HG03469 (cell line): ENCODE results near the gene GLI2.

ENCODE experiments used
- ATAC-seq: cut with Tn5 transposase; IDR thresholded peaks from one replicate; pipeline ENCODE4 v1.9.1; 2021; ENCODE audit warnings: mild to moderate bottlenecking, moderate library complexity, moderate number of reproducible peaks; ENCODE audit not compliant: unreplicated experiment

GLI2 gene

GRCh38 chr2:120783969-120784372, 48.3 kb downstream of the GLI2 start:
- ATAC-seq: no peak
